HCT116 (cell line): ENCODE data around the gene NEO1. TPM values are rescaled to one million over a fixed set of nuclear protein-coding genes. Genes with fewer than 3 reads are reported as not detected.

Experiments used
- ATAC-seq: fragments of 200-7000 bp; cut with Tn5 transposase; 2 replicates; pipeline ENCODE4 v1.9.1; 2020; ENCODE audit warnings: mild to moderate bottlenecking, moderate library complexity
- BruUV-seq: library from RNA; stranded (reverse); fragments of 400-500 nt; replicated peaks from 2 replicates; lab custom pipeline; 2021; lab: Mats Ljungman, UMichigan
- CTCF ChIA-PET: fragments of 300-600 bp; sonication (Branson Sonifier 250); formaldehyde crosslinking; loops from one replicate; lab custom pipeline; 2021; ENCODE audit warnings: antibody characterized with exemption; lab: Charles Lee
- POLR2A ChIA-PET: fragments of 300-600, 350-600 bp; sonication (Branson Sonifier 250); formaldehyde crosslinking; loops from one replicate; lab custom pipeline; 2021; ENCODE audit warnings: antibody characterized with exemption; lab: Charles Lee
- RAD21 ChIA-PET, 2 experiments: fragments of 300-600 bp; sonication (Branson Sonifier 250); formaldehyde crosslinking; loops; one replicate each; lab custom pipeline; 2023; ENCODE audit warnings: low total read pairs in 2 of 2; ENCODE audit not compliant: uncharacterized antibody in 2 of 2, unreplicated experiment in 2 of 2, low non-redundant PET in 1 of 2; lab: Charles Lee
- DNase-seq: peaks from one replicate; pipeline ENCODE4 v3.0.0-alpha.2; 2010; ENCODE audit warnings: low read depth, low spot score
- H2AFZ ChIP-seq: fragments of 200-600 bp; shearing (Covaris generic), sonication (generic); 2 replicates; pipeline ENCODE4 v1.6.1; 2017; ENCODE audit warnings: low read depth, mixed run types, mixed read lengths, antibody characterized with exemption, low read length; ENCODE audit not compliant: poor library complexity, severe bottlenecking
- H3K27ac ChIP-seq: 2 replicates; pipeline ENCODE4 v1.5.1; 2012; ENCODE audit warnings: low read depth, low read length
- H3K27me3 ChIP-seq: fragments of 200-600 bp; sonication (generic); 2 replicates; pipeline ENCODE4 v1.6.1; 2016; ENCODE audit warnings: mixed run types, low read length, mixed read lengths; ENCODE audit not compliant: insufficient read depth
- H3K36me3 ChIP-seq, 2 experiments: fragments of 200-500 bp in 1 of 2; fragments of 200-600 bp in 1 of 2; sonication (Bioruptor generic) in 1 of 2; sonication (generic) in 1 of 2; 2 replicates each; pipeline versions ENCODE4 v1.5.1 to v1.6.1; 2014 to 2016; ENCODE audit warnings: low read length in 2 of 2, inconsistent platforms in 1 of 2, mixed read lengths in 1 of 2, mixed run types in 1 of 2; ENCODE audit not compliant: insufficient read depth in 2 of 2, control insufficient read depth in 1 of 2
- H3K4me1 ChIP-seq, 2 experiments: fragments of 200-600 bp in 1 of 2; sonication (generic) in 1 of 2; 2 replicates each; pipeline versions ENCODE4 v1.5.1 to v1.6.1; 2012 to 2017; ENCODE audit warnings: low read length in 2 of 2, inconsistent platforms in 1 of 2, mild to moderate bottlenecking in 1 of 2, mixed read lengths in 1 of 2, mixed run types in 1 of 2, moderate library complexity in 1 of 2; ENCODE audit not compliant: insufficient read depth in 2 of 2, control insufficient read depth in 1 of 2
- H3K4me2 ChIP-seq: fragments of 200-600 bp; sonication (generic); 2 replicates; pipeline ENCODE4 v1.6.1; 2017; ENCODE audit warnings: mixed run types, low read length, mixed read lengths
- H3K4me3 ChIP-seq, 2 experiments: fragments of 200-600 bp in 1 of 2; sonication (generic) in 1 of 2; replicated peaks in 1 of 2; 2 replicates each; pipeline ENCODE4 v1.5.1; 2011 to 2016; ENCODE audit warnings: low read length in 2 of 2, control low read depth in 1 of 2, low read depth in 1 of 2, mild to moderate bottlenecking in 1 of 2, mixed read lengths in 1 of 2, mixed run types in 1 of 2
- H3K79me2 ChIP-seq: fragments of 200-600 bp; sonication (generic); 2 replicates; pipeline ENCODE4 v1.6.1; 2017; ENCODE audit warnings: mild to moderate bottlenecking, mixed run types, low read length, moderate library complexity, mixed read lengths; ENCODE audit not compliant: insufficient read depth
- H3K9ac ChIP-seq: fragments of 200-600 bp; sonication (generic); 2 replicates; pipeline ENCODE4 v1.6.1; 2016; ENCODE audit warnings: low read length, mixed read lengths
- H3K9me2 ChIP-seq: fragments of 200-600 bp; sonication (generic), shearing (Covaris generic); 2 replicates; pipeline ENCODE4 v1.6.1; 2017; ENCODE audit warnings: mixed run types, mild to moderate bottlenecking, moderate library complexity; ENCODE audit not compliant: insufficient read depth
- H3K9me3 ChIP-seq, 2 experiments: fragments of 200-500 bp in 1 of 2; fragments of 200-600 bp in 1 of 2; sonication (Bioruptor generic) in 1 of 2; sonication (generic) in 1 of 2; 2 replicates each; pipeline ENCODE4 v1.6.1; 2014 to 2017; ENCODE audit warnings: low read length in 2 of 2, mixed read lengths in 2 of 2, inconsistent platforms in 1 of 2, low read depth in 1 of 2, mild to moderate bottlenecking in 1 of 2, mixed run types in 1 of 2, moderate library complexity in 1 of 2; ENCODE audit not compliant: control insufficient read depth in 1 of 2, insufficient read depth in 1 of 2
- H4K20me1 ChIP-seq: fragments of 200-600 bp; sonication (generic), shearing (Covaris generic); 2 replicates; pipeline ENCODE4 v1.6.1; 2017; ENCODE audit warnings: mixed run types, mild to moderate bottlenecking, moderate library complexity; ENCODE audit not compliant: insufficient read depth
- CBX3 ChIP-seq: IDR thresholded peaks from 2 replicates; pipeline ENCODE4 v1.6.1; 2012; ENCODE audit warnings: low read depth
- EGR1 ChIP-seq: IDR thresholded peaks from 2 replicates; pipeline ENCODE4 v1.6.1; 2012; ENCODE audit warnings: low read depth
- ELF1 ChIP-seq: IDR thresholded peaks from 2 replicates; pipeline ENCODE4 v1.6.1; 2012; ENCODE audit warnings: low read depth, borderline replicate concordance
- EZH2 ChIP-seq: fragments of 200-600 bp; sonication (generic); IDR thresholded peaks from 2 replicates; pipeline ENCODE4 v1.6.1; 2017; ENCODE audit warnings: antibody characterized with exemption, mixed run types
- FOSL1 ChIP-seq: IDR thresholded peaks from 2 replicates; pipeline ENCODE4 v1.6.1; 2012; ENCODE audit warnings: low read depth
- JUND ChIP-seq: IDR thresholded peaks from 2 replicates; pipeline ENCODE4 v1.6.1; 2012
- POLR2A ChIP-seq: IDR thresholded peaks from 2 replicates; pipeline ENCODE4 v1.7.0; 2011; ENCODE audit warnings: borderline replicate concordance; ENCODE audit not compliant: insufficient read depth, insufficient read length; ENCODE audit errors: extremely low read depth
- POLR2AphosphoS5 ChIP-seq: IDR thresholded peaks from 2 replicates; pipeline ENCODE4 v1.6.1; 2011; ENCODE audit warnings: mild to moderate bottlenecking, low read depth, low read length, moderate library complexity
- RAD21 ChIP-seq: IDR thresholded peaks from 2 replicates; pipeline ENCODE4 v1.6.1; 2012; ENCODE audit warnings: low read depth, mild to moderate bottlenecking
- SIN3A ChIP-seq: IDR thresholded peaks from 2 replicates; pipeline ENCODE4 v1.6.1; 2012; ENCODE audit warnings: low read depth
- SP1 ChIP-seq: IDR thresholded peaks from 2 replicates; pipeline ENCODE4 v1.6.1; 2012; ENCODE audit warnings: low read depth
- SRF ChIP-seq: IDR thresholded peaks from 2 replicates; pipeline ENCODE4 v1.6.1; 2012; ENCODE audit warnings: low read depth
- TCF7L2 ChIP-seq: IDR thresholded peaks from 2 replicates; pipeline ENCODE4 v1.7.0; 2011; ENCODE audit warnings: borderline replicate concordance, inconsistent platforms; ENCODE audit not compliant: insufficient read depth, insufficient read length; ENCODE audit errors: extremely low read depth
- ZBTB33 ChIP-seq: IDR thresholded peaks from 2 replicates; pipeline ENCODE4 v1.6.1; 2011; ENCODE audit warnings: mild to moderate bottlenecking, low read length, moderate library complexity; ENCODE audit not compliant: insufficient replicate concordance; ENCODE audit errors: extremely low read depth
- intact Hi-C: fragments of 100-400 bp; cut with micrococcal nuclease; formaldehyde crosslinking; loops from 2 replicates; pipeline ENCODE4 v1.10.0; 2022
- total RNA-seq: library from RNA; stranded (reverse); gene quantifications from one replicate; pipeline ENCODE4 v1.2.1, GENCODE V29; 2021; ENCODE audit not compliant: unreplicated experiment
- TF ChIP-seq, protein P1 (sequence below), 3 experiments: fragments of 200-600 bp in 1 of 3; sonication (generic) in 1 of 3; IDR thresholded peaks in 2 of 3; conservative IDR thresholded peaks in 1 of 3; 2 replicates each; pipeline ENCODE4 v1.5.1; 2012 to 2017; ENCODE audit warnings: low read depth in 2 of 3, low read length in 2 of 3, antibody characterized with exemption in 1 of 3, borderline replicate concordance in 1 of 3, control low read depth in 1 of 3, mild to moderate bottlenecking in 1 of 3, mixed read lengths in 1 of 3, mixed run types in 1 of 3, moderate library complexity in 1 of 3; ENCODE audit not compliant: insufficient read depth in 1 of 3

The NEO1 gene
- total RNA-seq, 1 experiment from 2014 or later, result 30.0 TPM

GRCh38 chr15:73244333-73244732 lies 192.1 kb downstream of the NEO1 start:
- POLR2A ChIA-PET, result no interaction called here

DNA sequence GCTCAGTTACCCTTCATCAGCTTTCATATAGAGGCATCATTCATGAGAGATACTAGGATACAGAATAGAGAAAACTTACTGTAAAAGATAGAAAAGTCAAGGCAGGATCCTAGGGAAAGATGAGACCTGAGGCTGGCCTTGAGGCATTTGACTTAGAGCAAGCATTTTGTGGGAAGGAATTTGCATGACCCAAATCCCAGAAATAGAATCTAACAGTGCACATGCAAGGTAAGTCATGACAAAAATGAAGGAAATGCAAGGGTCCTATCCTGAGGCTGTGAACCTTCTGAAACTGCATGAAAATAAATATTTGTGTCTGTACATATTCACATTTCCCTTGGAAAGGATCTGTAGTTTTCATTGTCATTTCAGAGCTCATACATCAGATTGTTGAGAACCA lies 194.2 kb downstream of the NEO1 start:
- H3K4me2 ChIP-seq, result no peak overlapping the region
- H3K27ac ChIP-seq, result no peak overlapping the region
- intact Hi-C loops, result loop anchor here (10.0 kb wide), 1 partner anchor 522 kb away; no protein-coding TSS in a partner anchor
- 0 out of 4 replicates have a peak, but pooled peaks cover 0 to 2% of the 10 kb centered on the region in 2 experiments for H3K36me3 ChIP-seq
- RAD21 ChIA-PET, result no interaction called here
- POLR2A ChIA-PET, result no interaction called here
- no peak overlapping the region for H3K9ac ChIP-seq
- CTCF ChIA-PET, result interaction anchor here (1.6 kb wide), 1 partner anchor 28 kb away, joined by 5 read pairs; no protein-coding TSS in a partner anchor
- ATAC-seq (no peak), DNase-seq (no peak)
- H3K9me2 ChIP-seq, result no peaks in the 10 kb centered on the region
- no peaks in the 10 kb centered on the region for H3K79me2 ChIP-seq
- H3K9me3 ChIP-seq, result no peaks in the 10 kb centered on the region
- no peaks in the 10 kb centered on the region for H4K20me1 ChIP-seq
- H3K4me1 ChIP-seq, result no peaks in the 10 kb centered on the region
- H3K4me3 ChIP-seq, result no peak overlapping the region
- BruUV-seq, result no TSS peak
- no peaks in the 10 kb centered on the region for H3K27me3 ChIP-seq
- H2AFZ ChIP-seq, result no peak overlapping the region
- no peak for TF ChIP-seq SP1
- TF ChIP-seq CBX3, result no peak
- TF ChIP-seq SRF, result no peak
- no peak for TF ChIP-seq POLR2A
- TF ChIP-seq JUND, result no peak
- no peak for TF ChIP-seq EGR1
- TF ChIP-seq TCF7L2, result no peak
- TF ChIP-seq RAD21, result no peak
- TF ChIP-seq EZH2, result no peak
- no peak for TF ChIP-seq ZBTB33
- TF ChIP-seq SIN3A, result no peak
- no peak for TF ChIP-seq FOSL1

More at GRCh38 chr15:73244333-73244732, 192.1 kb downstream of the NEO1 start:
- no peaks in the 10 kb centered on the region for H3K79me2 ChIP-seq
- CTCF ChIA-PET, result interaction anchor here (0.6 to 1.4 kb wide), 4 partner anchors 18 to 644 kb away, joined by 3 to 7 read pairs (median 4); no protein-coding TSS in a partner anchor
- H2AFZ ChIP-seq, result no peak overlapping the region
- no peak overlapping the region for H3K4me3 ChIP-seq
- TF ChIP-seq, protein P1, sequence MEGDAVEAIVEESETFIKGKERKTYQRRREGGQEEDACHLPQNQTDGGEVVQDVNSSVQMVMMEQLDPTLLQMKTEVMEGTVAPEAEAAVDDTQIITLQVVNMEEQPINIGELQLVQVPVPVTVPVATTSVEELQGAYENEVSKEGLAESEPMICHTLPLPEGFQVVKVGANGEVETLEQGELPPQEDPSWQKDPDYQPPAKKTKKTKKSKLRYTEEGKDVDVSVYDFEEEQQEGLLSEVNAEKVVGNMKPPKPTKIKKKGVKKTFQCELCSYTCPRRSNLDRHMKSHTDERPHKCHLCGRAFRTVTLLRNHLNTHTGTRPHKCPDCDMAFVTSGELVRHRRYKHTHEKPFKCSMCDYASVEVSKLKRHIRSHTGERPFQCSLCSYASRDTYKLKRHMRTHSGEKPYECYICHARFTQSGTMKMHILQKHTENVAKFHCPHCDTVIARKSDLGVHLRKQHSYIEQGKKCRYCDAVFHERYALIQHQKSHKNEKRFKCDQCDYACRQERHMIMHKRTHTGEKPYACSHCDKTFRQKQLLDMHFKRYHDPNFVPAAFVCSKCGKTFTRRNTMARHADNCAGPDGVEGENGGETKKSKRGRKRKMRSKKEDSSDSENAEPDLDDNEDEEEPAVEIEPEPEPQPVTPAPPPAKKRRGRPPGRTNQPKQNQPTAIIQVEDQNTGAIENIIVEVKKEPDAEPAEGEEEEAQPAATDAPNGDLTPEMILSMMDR (IDR thresholded peaks at IDR 0.05 in 2 of 3, conservative IDR thresholded peaks at IDR 0.05 in 1 of 3; ENCODE audit: borderline replicate concordance in 1 of 3, insufficient read depth in 1 of 3, low read depth in 2 of 3, low read length in 2 of 3), result peak; percentile 19 to 72 (median 63); a peak in 4 of 6 replicates
- TF ChIP-seq RAD21 (peak; percentile 51), POLR2AphosphoS5 (no peak), ELF1 (no peak), SRF (no peak)
- ATAC-seq, result peak; percentile 84
- no peaks in the 10 kb centered on the region for H3K9me3 ChIP-seq
- H3K9ac ChIP-seq, result no peak overlapping the region
- H3K4me2 ChIP-seq, result no peak overlapping the region
- intact Hi-C loops, result loop anchor here (5.0 to 10.0 kb wide), 2 partner anchors 462 to 520 kb away; partner anchors contain the start of gene ADPGK
- H4K20me1 ChIP-seq, result no peaks in the 10 kb centered on the region
- no peaks in the 10 kb centered on the region for H3K27me3 ChIP-seq
- no peaks in the 10 kb centered on the region for H3K4me1 ChIP-seq
- RAD21 ChIA-PET, result interaction anchor here in 1 of 2 experiments (0.6 kb wide), 1 partner anchor 58 kb away, joined by 3 read pairs; no protein-coding TSS in a partner anchor
- 0 out of 4 replicates have a peak, but pooled peaks cover 0 to 2% of the 10 kb centered on the region in 2 experiments for H3K36me3 ChIP-seq
- no peaks in the 10 kb centered on the region for H3K9me2 ChIP-seq
- peak; percentile 22 for DNase-seq
- BruUV-seq, result no TSS peak
- H3K27ac ChIP-seq, result no peak overlapping the region
